HEK293 (cell line): ENCODE results near the gene CD74.

Experiments used
- CTCF ChIA-PET: fragments of 350-600 bp; formaldehyde crosslinking; extraction: SDS; loops from one replicate; lab custom pipeline; 2021; ENCODE audit warnings: antibody characterized with exemption; lab: Yijun Ruan, JAX
- POLR2A ChIA-PET: fragments of 300-600 bp; formaldehyde crosslinking; extraction: SDS; loops from one replicate; lab custom pipeline; 2020; ENCODE audit warnings: antibody characterized with exemption, inconsistent platforms; lab: Yijun Ruan, JAX
- H3K27ac ChIP-seq: fragments of 200-500 bp; sonication (Bioruptor generic); 2 replicates; pipeline ENCODE4 v1.5.1; 2014; ENCODE audit warnings: low read depth, low read length, control low read depth, inconsistent platforms; ENCODE audit errors: extremely low read depth
- H3K36me3 ChIP-seq, 2 experiments: fragments of 200-500 bp in 1 of 2; sonication (Bioruptor generic) in 1 of 2; 1 replicate in 1 of 2; 2 replicates in 1 of 2; pipeline ENCODE4 v1.5.1; 2014 to 2017; ENCODE audit warnings: inconsistent platforms in 2 of 2, low read length in 2 of 2; ENCODE audit not compliant: control insufficient read depth in 2 of 2, insufficient read depth in 1 of 2
- H3K4me1 ChIP-seq: fragments of 200-500 bp; sonication (Bioruptor generic); 2 replicates; pipeline ENCODE4 v1.5.1; 2014; ENCODE audit warnings: mild to moderate bottlenecking, low read length, inconsistent platforms; ENCODE audit not compliant: control insufficient read depth, insufficient read depth
- H3K4me3 ChIP-seq: 2 replicates; pipeline ENCODE4 v1.5.1; 2011; ENCODE audit warnings: low read depth, mild to moderate bottlenecking, control low read depth, low read length, moderate library complexity
- H3K9me3 ChIP-seq: fragments of 200-500 bp; sonication (Bioruptor generic); 2 replicates; pipeline ENCODE4 v1.5.1; 2014; ENCODE audit warnings: low read depth, low read length, inconsistent platforms; ENCODE audit not compliant: control insufficient read depth, insufficient read depth
- EGR2 ChIP-seq: fragments of 450-650 bp; formaldehyde crosslinking; IDR thresholded peaks from 2 replicates; pipeline ENCODE4 v1.5.1; 2016; ENCODE audit warnings: low read depth, missing biosample characterization, missing genetic modification characterization
- PRDM1 ChIP-seq: fragments of 450-650 bp; formaldehyde crosslinking; IDR thresholded peaks from 2 replicates; pipeline ENCODE4; 2016; ENCODE audit warnings: missing biosample characterization, missing genetic modification characterization
- ZFHX2 ChIP-seq: fragments of 450-650 bp; formaldehyde crosslinking; conservative IDR thresholded peaks from 2 replicates; pipeline ENCODE4 v1.5.1; 2016; ENCODE audit warnings: missing biosample characterization, missing genetic modification characterization
- ZNF133 ChIP-seq: fragments of 450-650 bp; formaldehyde crosslinking; IDR thresholded peaks from 2 replicates; pipeline ENCODE4 v1.5.1; 2016; ENCODE audit warnings: missing biosample characterization, missing genetic modification characterization
- ZNF211 ChIP-seq: fragments of 450-650 bp; formaldehyde crosslinking; IDR thresholded peaks from 2 replicates; pipeline ENCODE4 v1.5.1; 2016; ENCODE audit warnings: low read depth, missing biosample characterization, missing genetic modification characterization
- ZNF324 ChIP-seq: fragments of 450-650 bp; formaldehyde crosslinking; IDR thresholded peaks from 2 replicates; pipeline ENCODE4 v1.5.1; 2016; ENCODE audit warnings: missing biosample characterization, missing genetic modification characterization
- ZNF335 ChIP-seq: fragments of 450-650 bp; formaldehyde crosslinking; conservative IDR thresholded peaks from 2 replicates; pipeline ENCODE4 v1.5.1; 2016; ENCODE audit warnings: missing biosample characterization, missing genetic modification characterization
- ZNF433 ChIP-seq: fragments of 450-650 bp; formaldehyde crosslinking; IDR thresholded peaks from 2 replicates; pipeline ENCODE4 v1.5.1; 2016; ENCODE audit warnings: missing biosample characterization, missing genetic modification characterization, low read depth
- ZNF501 ChIP-seq: fragments of 450-650 bp; formaldehyde crosslinking; IDR thresholded peaks from 2 replicates; pipeline ENCODE4 v1.5.1; 2016; ENCODE audit warnings: missing biosample characterization, missing genetic modification characterization
- ZNF629 ChIP-seq: fragments of 450-650 bp; formaldehyde crosslinking; IDR thresholded peaks from 2 replicates; pipeline ENCODE4 v1.5.1; 2017; ENCODE audit warnings: missing biosample characterization, missing genetic modification characterization
- ZSCAN30 ChIP-seq: fragments of 450-650 bp; IDR thresholded peaks from 2 replicates; pipeline ENCODE4 v1.5.1; 2018; ENCODE audit warnings: missing biosample characterization, mild to moderate bottlenecking, missing genetic modification characterization, moderate library complexity
- TF ChIP-seq, protein P1 (sequence below): fragments of 450-650 bp; formaldehyde crosslinking; IDR thresholded peaks from 2 replicates; pipeline ENCODE4 v1.5.1; 2016; ENCODE audit warnings: missing biosample characterization, missing genetic modification characterization
- TF ChIP-seq, protein P2 (sequence below): fragments of 450-650 bp; formaldehyde crosslinking; IDR thresholded peaks from 2 replicates; pipeline ENCODE4 v1.5.1; 2016; ENCODE audit warnings: missing biosample characterization, missing genetic modification characterization, low read depth
- TF ChIP-seq, protein P3 (sequence below): fragments of 450-650 bp; formaldehyde crosslinking; IDR thresholded peaks from 2 replicates; pipeline ENCODE4 v1.5.1; 2016; ENCODE audit warnings: missing biosample characterization, missing genetic modification characterization
- TF ChIP-seq, protein P4 (sequence below): fragments of 450-650 bp; formaldehyde crosslinking; IDR thresholded peaks from 2 replicates; pipeline ENCODE4 v1.5.1; 2016; ENCODE audit warnings: missing biosample characterization, missing genetic modification characterization

CD74 gene

DNA sequence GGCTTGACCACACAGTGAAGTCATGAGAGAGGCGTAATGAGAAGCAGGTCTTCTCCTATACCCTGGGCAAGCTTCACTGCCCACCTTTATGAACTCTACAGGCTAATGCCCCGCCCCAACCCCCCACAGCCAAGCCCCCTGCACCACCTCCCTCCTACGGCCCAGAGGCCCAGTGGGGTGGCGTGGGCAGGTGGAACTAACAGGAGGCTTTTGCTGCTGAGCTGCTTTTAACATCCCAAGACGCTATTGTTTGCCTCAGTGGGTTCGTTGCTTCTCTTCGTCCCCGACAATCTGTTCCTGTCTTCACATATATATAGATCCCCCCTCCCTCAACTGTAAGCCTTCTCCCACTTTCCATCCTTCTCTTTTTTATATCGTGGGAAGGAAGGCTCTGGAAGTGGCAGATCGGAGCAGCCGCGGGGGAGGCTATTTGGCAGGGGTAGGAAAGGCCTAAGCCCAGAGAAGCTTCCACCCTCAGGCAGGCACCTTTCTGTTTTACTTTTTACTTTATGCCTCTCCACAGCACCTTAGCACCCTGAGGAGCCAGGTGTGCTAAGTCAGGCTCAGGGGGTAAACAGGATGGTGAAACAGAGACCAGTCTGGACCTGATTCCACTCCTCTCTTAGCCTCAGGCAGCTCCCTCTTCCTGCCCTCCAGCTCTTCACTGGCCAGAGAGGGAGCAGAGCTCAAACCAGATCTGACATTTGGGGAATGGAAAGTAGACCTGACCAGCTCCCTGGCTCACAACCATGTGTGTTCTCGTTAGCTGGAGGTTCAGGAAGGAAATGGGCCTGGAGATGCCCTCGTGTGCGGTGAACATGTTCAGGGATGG lies 26.5 kb downstream of the CD74 start:
- TF ChIP-seq, protein P1, sequence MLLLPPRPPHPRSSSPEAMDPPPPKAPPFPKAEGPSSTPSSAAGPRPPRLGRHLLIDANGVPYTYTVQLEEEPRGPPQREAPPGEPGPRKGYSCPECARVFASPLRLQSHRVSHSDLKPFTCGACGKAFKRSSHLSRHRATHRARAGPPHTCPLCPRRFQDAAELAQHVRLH = no peak
- TF ChIP-seq ZNF629 (no peak), ZNF433 (tag by site-specific recombination) (no peak), EGR2 (tag by site-specific recombination) (peak; percentile 73), PRDM1 (tag by site-specific recombination) (no peak), ZFHX2 (tag by site-specific recombination) (peak; percentile 66), ZNF335 (tag by site-specific recombination) (no peak), ZNF133 (tag by site-specific recombination) (no peak), ZNF501 (tag by site-specific recombination) (no peak)
- TF ChIP-seq, protein P2, sequence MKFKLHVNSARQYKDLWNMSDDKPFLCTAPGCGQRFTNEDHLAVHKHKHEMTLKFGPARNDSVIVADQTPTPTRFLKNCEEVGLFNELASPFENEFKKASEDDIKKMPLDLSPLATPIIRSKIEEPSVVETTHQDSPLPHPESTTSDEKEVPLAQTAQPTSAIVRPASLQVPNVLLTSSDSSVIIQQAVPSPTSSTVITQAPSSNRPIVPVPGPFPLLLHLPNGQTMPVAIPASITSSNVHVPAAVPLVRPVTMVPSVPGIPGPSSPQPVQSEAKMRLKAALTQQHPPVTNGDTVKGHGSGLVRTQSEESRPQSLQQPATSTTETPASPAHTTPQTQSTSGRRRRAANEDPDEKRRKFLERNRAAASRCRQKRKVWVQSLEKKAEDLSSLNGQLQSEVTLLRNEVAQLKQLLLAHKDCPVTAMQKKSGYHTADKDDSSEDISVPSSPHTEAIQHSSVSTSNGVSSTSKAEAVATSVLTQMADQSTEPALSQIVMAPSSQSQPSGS (tag by site-specific recombination) = no peak
- TF ChIP-seq, protein P3, sequence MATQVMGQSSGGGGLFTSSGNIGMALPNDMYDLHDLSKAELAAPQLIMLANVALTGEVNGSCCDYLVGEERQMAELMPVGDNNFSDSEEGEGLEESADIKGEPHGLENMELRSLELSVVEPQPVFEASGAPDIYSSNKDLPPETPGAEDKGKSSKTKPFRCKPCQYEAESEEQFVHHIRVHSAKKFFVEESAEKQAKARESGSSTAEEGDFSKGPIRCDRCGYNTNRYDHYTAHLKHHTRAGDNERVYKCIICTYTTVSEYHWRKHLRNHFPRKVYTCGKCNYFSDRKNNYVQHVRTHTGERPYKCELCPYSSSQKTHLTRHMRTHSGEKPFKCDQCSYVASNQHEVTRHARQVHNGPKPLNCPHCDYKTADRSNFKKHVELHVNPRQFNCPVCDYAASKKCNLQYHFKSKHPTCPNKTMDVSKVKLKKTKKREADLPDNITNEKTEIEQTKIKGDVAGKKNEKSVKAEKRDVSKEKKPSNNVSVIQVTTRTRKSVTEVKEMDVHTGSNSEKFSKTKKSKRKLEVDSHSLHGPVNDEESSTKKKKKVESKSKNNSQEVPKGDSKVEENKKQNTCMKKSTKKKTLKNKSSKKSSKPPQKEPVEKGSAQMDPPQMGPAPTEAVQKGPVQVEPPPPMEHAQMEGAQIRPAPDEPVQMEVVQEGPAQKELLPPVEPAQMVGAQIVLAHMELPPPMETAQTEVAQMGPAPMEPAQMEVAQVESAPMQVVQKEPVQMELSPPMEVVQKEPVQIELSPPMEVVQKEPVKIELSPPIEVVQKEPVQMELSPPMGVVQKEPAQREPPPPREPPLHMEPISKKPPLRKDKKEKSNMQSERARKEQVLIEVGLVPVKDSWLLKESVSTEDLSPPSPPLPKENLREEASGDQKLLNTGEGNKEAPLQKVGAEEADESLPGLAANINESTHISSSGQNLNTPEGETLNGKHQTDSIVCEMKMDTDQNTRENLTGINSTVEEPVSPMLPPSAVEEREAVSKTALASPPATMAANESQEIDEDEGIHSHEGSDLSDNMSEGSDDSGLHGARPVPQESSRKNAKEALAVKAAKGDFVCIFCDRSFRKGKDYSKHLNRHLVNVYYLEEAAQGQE (tag by site-specific recombination) = no peak
- TF ChIP-seq, protein P4, sequence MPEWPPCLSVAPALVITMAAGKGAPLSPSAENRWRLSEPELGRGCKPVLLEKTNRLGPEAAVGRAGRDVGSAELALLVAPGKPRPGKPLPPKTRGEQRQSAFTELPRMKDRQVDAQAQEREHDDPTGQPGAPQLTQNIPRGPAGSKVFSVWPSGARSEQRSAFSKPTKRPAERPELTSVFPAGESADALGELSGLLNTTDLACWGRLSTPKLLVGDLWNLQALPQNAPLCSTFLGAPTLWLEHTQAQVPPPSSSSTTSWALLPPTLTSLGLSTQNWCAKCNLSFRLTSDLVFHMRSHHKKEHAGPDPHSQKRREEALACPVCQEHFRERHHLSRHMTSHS (tag by site-specific recombination) = no peak
- Histone ChIP-seq H3K4me1 (no peaks in the 10 kb centered on the region), H3K9me3 (no peaks in the 10 kb centered on the region), H3K27ac (no peak overlapping the region), H3K36me3 (peaks cover 43 to 99% of the 10 kb centered on the region in 2 experiments), H3K4me3 (no peak overlapping the region)
- POLR2A ChIA-PET = no interaction called here
- CTCF ChIA-PET = interaction anchor here (0.5 kb wide), 1 partner anchor 31 kb away, joined by 5 read pairs; no protein-coding TSS in a partner anchor

DNA sequence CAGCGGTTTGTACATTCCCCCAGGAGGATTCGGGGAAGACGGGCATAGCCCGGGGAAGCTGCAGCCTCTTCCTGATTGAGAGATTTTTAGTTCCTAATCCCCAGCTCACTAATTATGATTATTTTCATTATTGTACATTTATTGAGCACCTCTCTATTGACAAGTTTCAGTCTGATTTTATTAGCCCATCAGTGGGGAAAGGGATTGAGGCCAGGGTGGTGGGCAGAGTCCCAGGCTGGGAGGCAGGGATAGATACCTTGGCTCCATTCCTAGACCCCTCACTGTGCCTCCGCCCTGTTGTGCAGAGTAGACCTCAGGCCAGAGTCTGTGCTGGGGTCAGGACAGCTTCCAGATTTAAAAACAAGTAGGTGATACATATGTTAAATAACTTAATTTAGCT lies 28.0 kb downstream of the CD74 start:
- POLR2A ChIA-PET = interaction anchor here (1.0 kb wide), 1 partner anchor 12 kb away, joined by 3 read pairs; no protein-coding TSS in a partner anchor
- H3K27ac ChIP-seq = no peak overlapping the region

More for the DNA sequence above, 28.0 kb downstream of the CD74 start:
- CTCF ChIA-PET = no interaction called here
- no peaks in the 10 kb centered on the region for H3K4me1 ChIP-seq
- TF ChIP-seq ZNF211 (tag by site-specific recombination) (no peak), ZSCAN30 (tag by site-specific recombination) (no peak), ZNF324 (tag by site-specific recombination) (no peak)
- H3K36me3 ChIP-seq = peaks cover 47 to 99% of the 10 kb centered on the region in 2 experiments
- no peak overlapping the region for H3K4me3 ChIP-seq
- no peaks in the 10 kb centered on the region for H3K9me3 ChIP-seq
